ENCODE data around the gene IFNA2.
"Not testable (repeated sequence)": the region's sequence is repeated elsewhere in the genome, so short reads cannot be mapped to it uniquely, and the experiment has no call there.

Gene IFNA2

DNA sequence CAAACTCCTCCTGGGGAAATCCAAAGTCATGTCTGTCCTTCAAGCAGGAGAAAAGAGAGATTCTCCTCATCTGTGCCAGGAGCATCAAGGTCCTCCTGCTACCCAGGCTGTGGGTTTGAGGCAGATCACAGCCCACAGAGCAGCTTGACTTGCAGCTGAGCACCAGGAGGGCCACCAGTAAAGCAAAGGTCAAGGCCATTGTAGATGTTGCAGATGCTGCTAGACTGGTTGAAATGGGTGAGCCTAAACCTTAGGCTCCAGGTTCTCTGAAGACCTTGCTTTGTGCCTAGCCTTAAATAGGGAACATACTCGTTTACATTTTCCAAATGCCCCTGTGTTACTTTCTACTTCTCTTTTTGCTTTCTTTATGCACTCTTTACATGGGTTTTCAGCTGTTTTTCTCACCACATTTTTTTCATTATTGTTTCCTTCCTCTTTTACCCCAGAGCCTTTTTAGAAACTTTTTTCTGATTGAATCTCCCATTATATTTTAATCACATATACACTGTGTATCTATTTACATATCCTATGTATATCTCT, at the start of gene IFNA2:
Gene IFNA2 (minus strand): TSS at position 268 of the 540 bp plus-strand sequence. CDS start 69 bp downstream, at position 199.
- H3K9me2 ChIP-seq (replicated peaks; ENCODE audit: control insufficient read depth, low read length): no peaks in the 10 kb centered on the region
- H3K79me2 ChIP-seq (ENCODE audit: control insufficient read depth, low read length): no peaks in the 10 kb centered on the region
- H3F3A ChIP-seq (ENCODE audit: control insufficient read depth, insufficient read depth): no peaks in the 10 kb centered on the region
- H4K20me1 ChIP-seq (ENCODE audit: control insufficient read depth, insufficient read depth, low read depth, low read length): no peaks in the 10 kb centered on the region
- TF ChIP-seq, protein P1, sequence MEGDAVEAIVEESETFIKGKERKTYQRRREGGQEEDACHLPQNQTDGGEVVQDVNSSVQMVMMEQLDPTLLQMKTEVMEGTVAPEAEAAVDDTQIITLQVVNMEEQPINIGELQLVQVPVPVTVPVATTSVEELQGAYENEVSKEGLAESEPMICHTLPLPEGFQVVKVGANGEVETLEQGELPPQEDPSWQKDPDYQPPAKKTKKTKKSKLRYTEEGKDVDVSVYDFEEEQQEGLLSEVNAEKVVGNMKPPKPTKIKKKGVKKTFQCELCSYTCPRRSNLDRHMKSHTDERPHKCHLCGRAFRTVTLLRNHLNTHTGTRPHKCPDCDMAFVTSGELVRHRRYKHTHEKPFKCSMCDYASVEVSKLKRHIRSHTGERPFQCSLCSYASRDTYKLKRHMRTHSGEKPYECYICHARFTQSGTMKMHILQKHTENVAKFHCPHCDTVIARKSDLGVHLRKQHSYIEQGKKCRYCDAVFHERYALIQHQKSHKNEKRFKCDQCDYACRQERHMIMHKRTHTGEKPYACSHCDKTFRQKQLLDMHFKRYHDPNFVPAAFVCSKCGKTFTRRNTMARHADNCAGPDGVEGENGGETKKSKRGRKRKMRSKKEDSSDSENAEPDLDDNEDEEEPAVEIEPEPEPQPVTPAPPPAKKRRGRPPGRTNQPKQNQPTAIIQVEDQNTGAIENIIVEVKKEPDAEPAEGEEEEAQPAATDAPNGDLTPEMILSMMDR (IDR thresholded peaks at IDR 0.05; ENCODE audit: low read depth, low read length, poor library complexity, severe bottlenecking): no peak
- no peak for TF ChIP-seq EZH2phosphoT487 (IDR thresholded peaks at IDR 0.05; ENCODE audit: borderline replicate concordance, low read length)
- no peaks in the 10 kb centered on the region for H3K9me3 ChIP-seq (ENCODE audit: control insufficient read depth, insufficient read depth, low read length)
- no peak within 1 kb of the TSS for H3K4me3 ChIP-seq (ENCODE audit: low read length)
- H3K36me3 ChIP-seq (ENCODE audit: control insufficient read depth, low read length): no peaks in the 10 kb centered on the region
- peaks cover 31% of the 10 kb centered on the region for H3K27me3 ChIP-seq (ENCODE audit: control insufficient read depth, low read length)
- H3K4me2 ChIP-seq (ENCODE audit: low read length): no peak within 1 kb of the TSS
- H3K27ac ChIP-seq (ENCODE audit: low read depth, low read length): no peak within 1 kb of the TSS
- peaks cover 5% of the 10 kb centered on the region for H3K4me1 ChIP-seq (ENCODE audit: control insufficient read depth, low read length)

DNA sequence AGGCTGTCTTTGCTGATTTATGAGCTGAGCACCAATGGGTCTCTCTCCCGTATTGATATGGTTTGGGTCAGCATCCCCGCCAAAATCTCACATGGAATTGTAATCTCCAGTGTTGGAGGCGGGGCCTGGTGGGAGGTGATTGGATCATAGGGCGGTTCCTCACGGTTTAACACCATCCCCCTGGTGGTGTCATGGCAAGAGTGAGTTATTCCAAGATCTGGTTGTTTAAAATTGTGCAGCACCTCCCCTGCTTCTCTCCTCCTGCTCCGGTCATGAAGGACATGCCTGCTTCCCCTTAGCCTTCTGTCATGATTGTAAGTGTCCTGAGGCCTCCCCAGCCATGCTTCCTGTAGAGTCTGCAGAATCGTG, 49.8 kb upstream of the IFNA2 start:
- not testable (repeated sequence) for H3K4me1 ChIP-seq (ENCODE audit: control insufficient read depth, low read length); H3K36me3 ChIP-seq (ENCODE audit: control insufficient read depth, low read length); H3K9me3 ChIP-seq (ENCODE audit: control insufficient read depth, insufficient read depth, low read length); H3K79me2 ChIP-seq (ENCODE audit: control insufficient read depth, low read length); H4K20me1 ChIP-seq (ENCODE audit: control insufficient read depth, insufficient read depth, low read depth, low read length); H3K9me2 ChIP-seq (replicated peaks; ENCODE audit: control insufficient read depth, low read length); H3K4me2 ChIP-seq (ENCODE audit: low read length); H3K4me3 ChIP-seq (ENCODE audit: low read length); H3F3A ChIP-seq (ENCODE audit: control insufficient read depth, insufficient read depth); H3K27ac ChIP-seq (ENCODE audit: low read depth, low read length)
- peaks cover 24% of the 10 kb centered on the region for H3K27me3 ChIP-seq (ENCODE audit: control insufficient read depth, low read length)

DNA sequence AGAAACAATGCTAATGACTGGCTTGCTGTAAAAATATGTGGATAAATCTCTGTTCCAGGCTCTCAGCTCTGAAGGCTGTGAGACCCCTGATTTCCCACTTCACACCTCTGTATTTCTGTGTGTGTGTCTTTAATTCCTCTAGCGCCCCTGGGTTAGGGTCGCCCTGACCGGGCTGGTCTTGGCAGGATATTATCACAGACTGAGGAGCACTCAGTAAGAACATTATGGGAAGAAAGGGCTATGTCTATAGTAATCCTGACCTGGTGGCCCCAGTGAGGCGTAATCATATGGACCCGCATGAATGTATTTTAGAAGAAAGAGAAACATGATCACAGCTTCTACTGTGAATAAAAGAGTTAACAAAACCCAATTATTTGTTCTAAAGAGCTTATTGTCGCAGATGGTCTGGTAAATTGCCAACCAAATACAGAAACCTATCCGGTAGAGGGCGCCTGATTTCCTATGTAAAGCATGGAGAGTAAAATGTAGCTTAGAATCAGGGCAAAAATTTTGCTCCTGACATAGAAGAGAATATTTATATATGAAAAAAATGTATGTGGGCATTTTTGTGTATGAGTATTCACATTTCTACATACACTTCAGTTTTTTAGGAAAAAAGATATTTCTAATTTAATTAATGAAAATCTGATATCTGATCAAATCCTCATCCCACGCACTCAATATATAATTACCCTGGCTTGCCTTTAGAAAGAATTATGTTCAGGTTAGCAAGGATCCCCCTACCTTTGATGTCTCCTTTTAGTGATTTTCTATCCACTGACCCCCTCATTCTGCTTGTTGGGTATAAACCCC, 49.2 kb upstream of the IFNA2 start:
- Histone ChIP-seq H3K4me1 (ENCODE audit: control insufficient read depth, low read length) (no peaks in the 10 kb centered on the region), H3K27me3 (ENCODE audit: control insufficient read depth, low read length) (peaks cover 24% of the 10 kb centered on the region), H3K36me3 (ENCODE audit: control insufficient read depth, low read length) (no peaks in the 10 kb centered on the region), H3F3A (ENCODE audit: control insufficient read depth, insufficient read depth) (no peaks in the 10 kb centered on the region), H3K4me2 (ENCODE audit: low read length) (no peak overlapping the region), H3K27ac (ENCODE audit: low read depth, low read length) (no peak overlapping the region), H3K79me2 (ENCODE audit: control insufficient read depth, low read length) (no peaks in the 10 kb centered on the region), H3K9me2 (replicated peaks; ENCODE audit: control insufficient read depth, low read length) (no peaks in the 10 kb centered on the region), H3K9me3 (ENCODE audit: control insufficient read depth, insufficient read depth, low read length) (no peaks in the 10 kb centered on the region), H3K4me3 (ENCODE audit: low read length) (no peak overlapping the region), H4K20me1 (ENCODE audit: control insufficient read depth, insufficient read depth, low read depth, low read length) (no peaks in the 10 kb centered on the region)
- TF ChIP-seq, protein P1 (IDR thresholded peaks at IDR 0.05; ENCODE audit: low read depth, low read length, poor library complexity, severe bottlenecking): peak; percentile 61
- no peak for TF ChIP-seq EZH2phosphoT487 (IDR thresholded peaks at IDR 0.05; ENCODE audit: borderline replicate concordance, low read length)

DNA sequence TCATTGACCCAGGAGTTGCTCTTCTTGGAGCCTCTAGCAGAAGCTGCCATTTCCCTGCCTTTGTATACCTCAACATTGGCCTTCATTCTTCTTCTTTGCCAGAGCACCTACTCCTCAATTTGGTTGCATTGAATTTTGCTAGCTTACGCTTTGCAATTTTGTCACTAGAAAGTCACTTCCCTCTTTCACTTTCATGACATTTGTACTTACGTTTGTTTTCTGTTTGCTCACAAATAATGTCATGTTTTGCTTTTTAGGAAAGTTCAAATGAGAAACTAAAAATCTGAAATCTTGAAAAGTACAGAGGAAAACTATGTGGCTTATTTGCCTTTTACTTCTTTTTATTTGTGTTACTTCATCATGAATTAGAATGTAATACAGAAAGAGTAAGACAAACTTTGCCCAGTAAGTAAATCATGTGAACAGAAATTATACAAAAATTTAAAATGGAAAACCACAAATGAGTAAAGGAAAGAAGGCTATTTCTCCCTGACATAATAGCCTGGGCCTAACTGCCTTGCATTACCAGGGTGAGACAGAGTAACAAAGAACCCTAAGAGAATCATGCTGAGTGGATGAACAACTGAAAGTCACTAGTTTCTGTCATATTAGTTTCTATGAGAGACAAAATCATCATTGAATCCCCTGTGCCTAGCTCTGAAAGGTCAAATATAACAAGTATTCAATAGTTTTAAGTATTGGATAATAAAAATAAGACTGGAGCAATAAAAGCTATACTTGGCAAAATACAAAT, 47.7 kb upstream of the IFNA2 start:
- H3K79me2 ChIP-seq (ENCODE audit: control insufficient read depth, low read length): no peaks in the 10 kb centered on the region
- peaks cover 18% of the 10 kb centered on the region for H3K27me3 ChIP-seq (ENCODE audit: control insufficient read depth, low read length)
- H3K4me2 ChIP-seq (ENCODE audit: low read length): no peak overlapping the region
- TF ChIP-seq, protein P1 (IDR thresholded peaks at IDR 0.05; ENCODE audit: low read depth, low read length, poor library complexity, severe bottlenecking): no peak
- TF ChIP-seq EZH2phosphoT487 (IDR thresholded peaks at IDR 0.05; ENCODE audit: borderline replicate concordance, low read length): no peak
- H3F3A ChIP-seq (ENCODE audit: control insufficient read depth, insufficient read depth): no peaks in the 10 kb centered on the region
- H4K20me1 ChIP-seq (ENCODE audit: control insufficient read depth, insufficient read depth, low read depth, low read length): no peaks in the 10 kb centered on the region
- no peaks in the 10 kb centered on the region for H3K4me1 ChIP-seq (ENCODE audit: control insufficient read depth, low read length)
- no peaks in the 10 kb centered on the region for H3K9me2 ChIP-seq (replicated peaks; ENCODE audit: control insufficient read depth, low read length)
- no peak overlapping the region for H3K27ac ChIP-seq (ENCODE audit: low read depth, low read length)
- no peak overlapping the region for H3K4me3 ChIP-seq (ENCODE audit: low read length)
- no peaks in the 10 kb centered on the region for H3K9me3 ChIP-seq (ENCODE audit: control insufficient read depth, insufficient read depth, low read length)
- H3K36me3 ChIP-seq (ENCODE audit: control insufficient read depth, low read length): no peaks in the 10 kb centered on the region
